HG02884 (cell line): ENCODE measurements around the gene ZC3H8.

Experiments
- ATAC-seq: cut with Tn5 transposase; IDR thresholded peaks from one replicate; pipeline ENCODE4 v1.9.1; 2021; ENCODE audit warnings: mild to moderate bottlenecking, moderate library complexity; ENCODE audit not compliant: unreplicated experiment

ZC3H8 gene

GRCh38 chr2:112166806-112167499 lies 87.9 kb downstream of the ZC3H8 start:
- ATAC-seq: no peak

DNA sequence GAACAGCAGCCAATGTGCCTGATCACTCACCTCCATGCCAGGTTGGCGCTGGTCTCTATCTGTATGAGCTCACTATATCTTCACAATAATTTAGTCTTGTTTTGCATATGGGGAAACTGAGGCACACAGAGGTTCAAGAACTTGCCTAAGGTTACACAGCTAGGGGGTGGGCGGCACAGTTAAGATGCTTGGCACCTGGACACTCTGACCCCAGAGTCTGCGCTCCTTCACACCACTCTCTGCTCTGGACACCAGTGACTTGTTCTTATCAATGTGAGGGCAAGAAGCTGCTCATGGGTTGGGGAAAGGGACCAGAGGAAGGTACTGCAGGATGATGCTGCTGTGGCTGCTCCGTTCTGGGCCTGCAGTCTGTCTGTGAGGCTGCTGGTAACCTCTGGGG lies 89.5 kb downstream of the ZC3H8 start:
- ATAC-seq: no peak

GRCh38 chr2:112164876-112165275 lies 90.0 kb downstream of the ZC3H8 start:
- no peak for ATAC-seq

DNA sequence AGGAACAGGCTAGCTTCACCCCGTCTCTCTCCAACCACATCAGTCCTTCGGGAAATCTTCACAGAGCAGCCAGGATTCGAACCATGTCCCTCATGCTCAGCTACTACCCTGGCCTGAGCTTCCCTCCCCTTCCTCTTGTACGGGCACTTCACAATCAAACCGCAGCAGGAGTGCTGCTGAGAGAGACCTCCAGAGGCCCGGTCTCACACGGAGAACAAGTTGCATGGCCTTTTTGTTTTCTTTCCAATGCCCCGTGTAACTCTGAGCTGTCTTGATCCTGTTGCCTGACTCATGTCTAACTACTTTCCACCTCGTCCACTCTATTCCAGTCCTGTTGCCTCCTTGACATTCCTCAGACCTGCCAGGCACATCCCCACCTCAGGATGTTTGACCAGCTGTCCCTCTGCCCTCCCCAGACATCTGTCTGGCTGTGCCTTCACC lies 91.3 kb downstream of the ZC3H8 start:
- no peak for ATAC-seq

GRCh38 chr2:112162956-112163355 lies 91.9 kb downstream of the ZC3H8 start:
- ATAC-seq: no peak

- ATAC-seq: no peak
Measured at GRCh38 chr2:112162341-112162740, 92.5 kb downstream of the ZC3H8 start.
